KMS-11 (cell line): ENCODE measurements around the gene GTF2E1.

Source experiments
- H2AFZ ChIP-seq: fragments of 200-600 bp; sonication (generic); 2 replicates; pipeline ENCODE4 v1.6.1; 2016; ENCODE audit warnings: antibody characterized with exemption, mixed run types, low read depth
- H3K27ac ChIP-seq: fragments of 200-600 bp; sonication (generic); 2 replicates; pipeline ENCODE4 v1.6.1; 2016; ENCODE audit warnings: mild to moderate bottlenecking, mixed run types
- H3K27me3 ChIP-seq: fragments of 200-600 bp; sonication (generic); 2 replicates; pipeline ENCODE4 v1.6.1; 2017; ENCODE audit warnings: mild to moderate bottlenecking, low read depth, mixed run types, moderate library complexity; ENCODE audit not compliant: insufficient read depth
- H3K36me3 ChIP-seq: fragments of 200-600 bp; sonication (generic); 2 replicates; pipeline ENCODE4 v1.6.1; 2017; ENCODE audit warnings: mild to moderate bottlenecking, mixed run types; ENCODE audit not compliant: insufficient read depth
- H3K4me1 ChIP-seq: fragments of 200-600 bp; sonication (generic); 2 replicates; pipeline ENCODE4 v1.6.1; 2016; ENCODE audit warnings: mild to moderate bottlenecking, low read depth, mixed run types; ENCODE audit not compliant: poor library complexity, severe bottlenecking
- H3K4me2 ChIP-seq: fragments of 200-600 bp; sonication (generic); 2 replicates; pipeline ENCODE4 v1.7.0; 2016; ENCODE audit warnings: mild to moderate bottlenecking, mixed run types
- H3K4me3 ChIP-seq: fragments of 200-600 bp; sonication (generic); IDR thresholded peaks from 2 replicates; pipeline ENCODE4 v1.6.1; 2017; ENCODE audit warnings: low read depth, low read length, mixed read lengths; ENCODE audit not compliant: insufficient read depth
- H3K79me2 ChIP-seq: fragments of 200-600 bp; sonication (generic); 2 replicates; pipeline ENCODE4 v1.6.1; 2016; ENCODE audit warnings: low read depth, mixed run types; ENCODE audit not compliant: insufficient read depth
- H3K9ac ChIP-seq: fragments of 200-600 bp; sonication (generic); 2 replicates; pipeline ENCODE4 v1.6.1; 2016; ENCODE audit warnings: mild to moderate bottlenecking, mixed run types
- H4K20me1 ChIP-seq: fragments of 200-600 bp; sonication (generic); 2 replicates; pipeline ENCODE4 v1.6.1; 2016; ENCODE audit warnings: mild to moderate bottlenecking, mixed run types; ENCODE audit not compliant: insufficient read depth
- TF ChIP-seq, protein P1 (sequence below): fragments of 200-600 bp; sonication (generic); conservative IDR thresholded peaks from 2 replicates; pipeline ENCODE4 v1.6.1; 2017; ENCODE audit warnings: low read depth, mild to moderate bottlenecking, antibody characterized with exemption, low read length, moderate library complexity, mixed read lengths

GTF2E1 gene

DNA sequence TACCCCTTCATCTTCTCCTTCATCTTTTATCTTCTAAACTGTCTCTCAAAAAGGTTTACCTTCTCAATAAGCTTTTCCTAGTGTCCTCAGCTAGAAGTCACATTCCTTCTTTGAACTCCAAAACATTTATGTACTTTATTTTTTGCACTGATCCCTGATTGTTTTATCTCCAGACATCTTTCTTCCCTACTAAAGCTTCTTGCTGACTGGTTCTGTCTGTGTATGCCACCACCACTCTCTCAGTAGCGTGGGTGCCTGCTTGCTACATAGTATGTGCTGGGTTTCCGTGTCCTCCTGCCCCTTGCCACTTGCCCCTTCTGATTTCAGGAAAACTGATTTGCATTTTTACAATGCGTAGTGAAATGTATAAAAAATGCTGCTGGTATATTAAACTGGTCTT, 24.0 kb downstream of the GTF2E1 start:
- Histone ChIP-seq H3K27ac (no peak overlapping the region), H3K4me3 (no peak overlapping the region), H3K79me2 (peaks cover 4% of the 10 kb centered on the region; the same call in 1 of the 2 replicates), H2AFZ (no peak overlapping the region), H3K36me3 (no peaks in the 10 kb centered on the region), H4K20me1 (no peaks in the 10 kb centered on the region), H3K4me2 (no peak overlapping the region), H3K27me3 (no peaks in the 10 kb centered on the region), H3K9ac (no peak overlapping the region), H3K4me1 (peaks cover 40% of the 10 kb centered on the region)
- TF ChIP-seq, protein P1, sequence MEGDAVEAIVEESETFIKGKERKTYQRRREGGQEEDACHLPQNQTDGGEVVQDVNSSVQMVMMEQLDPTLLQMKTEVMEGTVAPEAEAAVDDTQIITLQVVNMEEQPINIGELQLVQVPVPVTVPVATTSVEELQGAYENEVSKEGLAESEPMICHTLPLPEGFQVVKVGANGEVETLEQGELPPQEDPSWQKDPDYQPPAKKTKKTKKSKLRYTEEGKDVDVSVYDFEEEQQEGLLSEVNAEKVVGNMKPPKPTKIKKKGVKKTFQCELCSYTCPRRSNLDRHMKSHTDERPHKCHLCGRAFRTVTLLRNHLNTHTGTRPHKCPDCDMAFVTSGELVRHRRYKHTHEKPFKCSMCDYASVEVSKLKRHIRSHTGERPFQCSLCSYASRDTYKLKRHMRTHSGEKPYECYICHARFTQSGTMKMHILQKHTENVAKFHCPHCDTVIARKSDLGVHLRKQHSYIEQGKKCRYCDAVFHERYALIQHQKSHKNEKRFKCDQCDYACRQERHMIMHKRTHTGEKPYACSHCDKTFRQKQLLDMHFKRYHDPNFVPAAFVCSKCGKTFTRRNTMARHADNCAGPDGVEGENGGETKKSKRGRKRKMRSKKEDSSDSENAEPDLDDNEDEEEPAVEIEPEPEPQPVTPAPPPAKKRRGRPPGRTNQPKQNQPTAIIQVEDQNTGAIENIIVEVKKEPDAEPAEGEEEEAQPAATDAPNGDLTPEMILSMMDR: no peak

DNA sequence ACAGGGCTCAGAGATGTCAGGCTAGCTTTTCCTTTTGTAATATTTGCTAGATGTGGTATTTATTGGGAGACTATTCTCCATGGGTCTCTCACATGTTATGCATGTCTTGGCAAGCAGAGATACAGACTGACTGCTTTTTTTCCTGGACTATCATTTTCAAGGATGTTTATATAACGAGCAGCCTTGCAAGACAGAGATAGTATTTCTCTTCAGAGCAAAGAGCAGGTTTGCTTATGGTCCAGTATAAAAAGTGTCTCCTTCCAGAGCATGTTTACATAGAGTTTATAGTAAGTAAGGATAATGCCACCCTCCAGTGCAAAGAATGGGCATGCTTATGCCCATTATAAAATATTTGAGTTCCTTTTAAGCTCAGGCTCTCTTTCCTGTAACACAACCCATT, 24.6 kb downstream of the GTF2E1 start:
- peaks cover 4% of the 10 kb centered on the region; the same call in 1 of the 2 replicates for H3K79me2 ChIP-seq
- TF ChIP-seq, protein P1: no peak
- no peak overlapping the region for H3K9ac ChIP-seq
- H3K4me1 ChIP-seq: peaks cover 40% of the 10 kb centered on the region
- H4K20me1 ChIP-seq: no peaks in the 10 kb centered on the region
- no peak overlapping the region for H3K4me3 ChIP-seq
- no peak overlapping the region for H2AFZ ChIP-seq
- H3K27ac ChIP-seq: no peak overlapping the region
- H3K4me2 ChIP-seq: no peak overlapping the region
- H3K27me3 ChIP-seq: no peaks in the 10 kb centered on the region
- H3K36me3 ChIP-seq: no peaks in the 10 kb centered on the region

DNA sequence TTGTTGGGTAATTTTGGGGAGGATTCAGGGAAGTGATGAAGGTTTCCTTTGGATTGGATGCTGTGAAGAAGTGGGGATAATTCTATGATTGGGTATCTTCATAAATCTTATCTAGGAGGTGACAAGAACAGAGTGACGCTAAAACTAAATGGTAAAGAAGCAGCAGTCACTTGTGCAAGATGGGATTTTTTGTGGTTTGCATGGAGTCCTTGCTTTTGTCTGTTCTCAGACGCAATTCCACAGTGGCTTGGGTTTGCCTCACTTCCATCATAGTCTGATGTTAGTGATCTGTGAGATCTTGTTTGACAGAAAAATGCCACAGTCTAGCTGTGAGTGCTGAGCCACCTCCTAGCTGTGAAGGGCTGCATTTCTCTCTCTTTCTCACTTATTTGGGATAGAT, 26.9 kb downstream of the GTF2E1 start:
- Histone ChIP-seq H3K27ac (no peak overlapping the region), H3K27me3 (no peaks in the 10 kb centered on the region), H4K20me1 (no peaks in the 10 kb centered on the region), H3K9ac (no peak overlapping the region), H3K4me2 (no peak overlapping the region), H3K4me1 (peaks cover 42% of the 10 kb centered on the region), H3K4me3 (no peak overlapping the region), H2AFZ (no peak overlapping the region), H3K36me3 (no peaks in the 10 kb centered on the region), H3K79me2 (peaks cover 4% of the 10 kb centered on the region; the same call in 1 of the 2 replicates)
- TF ChIP-seq, protein P1: no peak

DNA sequence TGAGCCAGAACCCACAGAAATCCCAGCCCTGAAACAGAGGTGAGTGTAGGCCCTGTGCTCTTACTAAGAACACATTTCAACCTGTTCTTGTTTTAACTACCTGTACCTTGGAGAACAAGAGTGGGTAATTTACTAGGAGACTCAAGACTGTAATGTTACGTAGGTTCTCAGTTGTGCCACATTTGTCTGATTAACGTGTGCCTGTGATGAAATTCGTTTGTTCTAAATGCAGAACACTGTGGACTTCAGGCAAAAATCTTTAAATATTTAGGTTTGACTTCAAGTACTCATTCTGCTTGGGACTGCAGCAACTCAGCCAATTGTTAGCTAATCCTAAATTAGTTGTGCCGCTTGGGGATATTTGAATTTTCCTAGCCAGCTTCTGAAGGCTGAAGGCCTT, 28.3 kb downstream of the GTF2E1 start:
- Histone ChIP-seq H3K4me2 (no peak overlapping the region), H3K4me3 (no peak overlapping the region), H2AFZ (no peak overlapping the region), H3K27me3 (no peaks in the 10 kb centered on the region), H3K4me1 (peaks cover 28% of the 10 kb centered on the region), H3K9ac (no peak overlapping the region), H3K36me3 (no peaks in the 10 kb centered on the region), H3K27ac (no peak overlapping the region), H4K20me1 (no peaks in the 10 kb centered on the region), H3K79me2 (peaks cover 4% of the 10 kb centered on the region; the same call in 1 of the 2 replicates)
- TF ChIP-seq, protein P1: no peak

DNA sequence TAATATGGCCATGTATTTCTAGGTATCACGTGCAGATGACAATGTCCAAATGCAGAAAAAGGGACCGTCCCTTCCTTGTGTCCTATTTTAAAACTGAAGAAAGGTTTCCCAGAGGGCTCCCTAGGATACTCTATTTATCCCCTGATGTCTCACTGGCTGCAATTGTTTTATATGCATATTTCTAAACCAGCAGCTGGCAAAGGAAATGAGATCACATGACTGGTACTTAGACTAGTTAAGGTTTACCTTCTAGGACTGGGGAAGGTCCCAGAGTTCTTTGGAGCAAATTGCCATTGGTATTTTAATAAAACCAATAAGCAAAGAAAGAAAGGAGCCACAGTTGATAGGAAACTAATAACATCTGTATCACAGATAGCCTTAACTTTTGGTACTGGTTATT, 29.5 kb downstream of the GTF2E1 start:
- H3K9ac ChIP-seq: no peak overlapping the region
- no peak overlapping the region for H3K4me2 ChIP-seq
- H4K20me1 ChIP-seq: no peaks in the 10 kb centered on the region
- TF ChIP-seq, protein P1: no peak
- no peak overlapping the region for H2AFZ ChIP-seq
- no peak overlapping the region for H3K27ac ChIP-seq
- peaks cover 4% of the 10 kb centered on the region; the same call in 1 of the 2 replicates for H3K79me2 ChIP-seq
- no peaks in the 10 kb centered on the region for H3K27me3 ChIP-seq
- no peaks in the 10 kb centered on the region for H3K36me3 ChIP-seq
- peaks cover 18% of the 10 kb centered on the region for H3K4me1 ChIP-seq
- H3K4me3 ChIP-seq: no peak overlapping the region
